ENCODE data around the gene HHATL.

The HHATL gene

GRCh38 chr3:42741796-42742195, 39.2 kb upstream of the HHATL start:
- H3K36me3 Mint-ChIP-seq (ENCODE audit: low read depth): no peaks in the 10 kb centered on the region
- peaks cover 6% of the 10 kb centered on the region for H3K4me1 Mint-ChIP-seq (ENCODE audit: low read depth)
- no peak overlapping the region for H3K4me3 Mint-ChIP-seq
- H3K27me3 Mint-ChIP-seq (ENCODE audit: low read depth): no peaks in the 10 kb centered on the region
- no peak for DNase-seq (ENCODE audit: low spot score)
- H3K27ac Mint-ChIP-seq: no peak overlapping the region
- no peaks in the 10 kb centered on the region for H3K9me3 Mint-ChIP-seq

GRCh38 chr3:42739401-42740158, 37.0 kb upstream of the HHATL start:
- no peaks in the 10 kb centered on the region for H3K27me3 Mint-ChIP-seq (ENCODE audit: low read depth)
- H3K4me3 Mint-ChIP-seq: no peak overlapping the region
- no peak for DNase-seq (ENCODE audit: low spot score)
- H3K27ac Mint-ChIP-seq: no peak overlapping the region
- H3K9me3 Mint-ChIP-seq: no peaks in the 10 kb centered on the region
- peaks cover 4% of the 10 kb centered on the region for H3K4me1 Mint-ChIP-seq (ENCODE audit: low read depth)
- H3K36me3 Mint-ChIP-seq (ENCODE audit: low read depth): no peaks in the 10 kb centered on the region

- no peak for DNase-seq (ENCODE audit: low spot score)
Measured at GRCh38 chr3:42736531-42736930, 33.9 kb upstream of the HHATL start.

GRCh38 chr3:42736081-42736480, 33.5 kb upstream of the HHATL start:
- Mint-ChIP-seq H3K27ac (no peak overlapping the region), H3K36me3 (ENCODE audit: low read depth) (no peaks in the 10 kb centered on the region), H3K4me3 (no peak overlapping the region), H3K9me3 (no peaks in the 10 kb centered on the region), H3K27me3 (ENCODE audit: low read depth) (no peaks in the 10 kb centered on the region), H3K4me1 (ENCODE audit: low read depth) (no peaks in the 10 kb centered on the region)
- no peak for DNase-seq (ENCODE audit: low spot score)

More at GRCh38 chr3:42736531-42736930, 33.9 kb upstream of the HHATL start:
- Mint-ChIP-seq H3K36me3 (ENCODE audit: low read depth) (no peaks in the 10 kb centered on the region), H3K27me3 (ENCODE audit: low read depth) (no peaks in the 10 kb centered on the region), H3K27ac (no peak overlapping the region), H3K9me3 (no peaks in the 10 kb centered on the region), H3K4me3 (no peak overlapping the region), H3K4me1 (ENCODE audit: low read depth) (no peaks in the 10 kb centered on the region)

GRCh38 chr3:42735615-42736014, 33.0 kb upstream of the HHATL start:
- Mint-ChIP-seq H3K27ac (no peak overlapping the region), H3K4me3 (no peak overlapping the region), H3K36me3 (ENCODE audit: low read depth) (no peaks in the 10 kb centered on the region), H3K27me3 (ENCODE audit: low read depth) (no peaks in the 10 kb centered on the region), H3K4me1 (ENCODE audit: low read depth) (no peaks in the 10 kb centered on the region), H3K9me3 (no peaks in the 10 kb centered on the region)
- no peak for DNase-seq (ENCODE audit: low spot score)

GRCh38 chr3:42735019-42735418, 32.4 kb upstream of the HHATL start:
- no peaks in the 10 kb centered on the region for H3K9me3 Mint-ChIP-seq
- no peaks in the 10 kb centered on the region for H3K27me3 Mint-ChIP-seq (ENCODE audit: low read depth)
- H3K36me3 Mint-ChIP-seq (ENCODE audit: low read depth): no peaks in the 10 kb centered on the region
- no peak for DNase-seq (ENCODE audit: low spot score)
- no peaks in the 10 kb centered on the region for H3K4me1 Mint-ChIP-seq (ENCODE audit: low read depth)
- H3K27ac Mint-ChIP-seq: no peak overlapping the region
- no peak overlapping the region for H3K4me3 Mint-ChIP-seq

GRCh38 chr3:42734263-42734860, 31.8 kb upstream of the HHATL start:
- no peaks in the 10 kb centered on the region for H3K4me1 Mint-ChIP-seq (ENCODE audit: low read depth)
- no peaks in the 10 kb centered on the region for H3K9me3 Mint-ChIP-seq
- no peaks in the 10 kb centered on the region for H3K36me3 Mint-ChIP-seq (ENCODE audit: low read depth)
- no peak overlapping the region for H3K27ac Mint-ChIP-seq
- no peaks in the 10 kb centered on the region for H3K27me3 Mint-ChIP-seq (ENCODE audit: low read depth)
- DNase-seq (ENCODE audit: low spot score): no peak
- H3K4me3 Mint-ChIP-seq: no peak overlapping the region

GRCh38 chr3:42733501-42734262, 31.1 kb upstream of the HHATL start:
- no peak for DNase-seq (ENCODE audit: low spot score)
- Mint-ChIP-seq H3K9me3 (no peaks in the 10 kb centered on the region), H3K27me3 (ENCODE audit: low read depth) (no peaks in the 10 kb centered on the region), H3K4me3 (no peak overlapping the region), H3K36me3 (ENCODE audit: low read depth) (no peaks in the 10 kb centered on the region), H3K4me1 (ENCODE audit: low read depth) (no peaks in the 10 kb centered on the region), H3K27ac (no peak overlapping the region)

GRCh38 chr3:42732829-42733459, 30.3 kb upstream of the HHATL start:
- Mint-ChIP-seq H3K27ac (no peak overlapping the region), H3K9me3 (no peaks in the 10 kb centered on the region), H3K4me1 (ENCODE audit: low read depth) (no peaks in the 10 kb centered on the region), H3K36me3 (ENCODE audit: low read depth) (no peaks in the 10 kb centered on the region), H3K27me3 (ENCODE audit: low read depth) (peaks cover 2% of the 10 kb centered on the region), H3K4me3 (no peak overlapping the region)
- no peak for DNase-seq (ENCODE audit: low spot score)

GRCh38 chr3:42732196-42732828, 29.7 kb upstream of the HHATL start:
- no peaks in the 10 kb centered on the region for H3K36me3 Mint-ChIP-seq (ENCODE audit: low read depth)
- no peaks in the 10 kb centered on the region for H3K4me1 Mint-ChIP-seq (ENCODE audit: low read depth)
- DNase-seq (ENCODE audit: low spot score): no peak
- no peak overlapping the region for H3K27ac Mint-ChIP-seq
- no peaks in the 10 kb centered on the region for H3K9me3 Mint-ChIP-seq
- H3K4me3 Mint-ChIP-seq: no peak overlapping the region
- H3K27me3 Mint-ChIP-seq (ENCODE audit: low read depth): peaks cover 6% of the 10 kb centered on the region

- no peak overlapping the region for H3K4me3 Mint-ChIP-seq
- no peaks in the 10 kb centered on the region for H3K36me3 Mint-ChIP-seq (ENCODE audit: low read depth)
- no peaks in the 10 kb centered on the region for H3K4me1 Mint-ChIP-seq (ENCODE audit: low read depth)
- no peak overlapping the region for H3K27ac Mint-ChIP-seq
- peaks cover 6% of the 10 kb centered on the region for H3K27me3 Mint-ChIP-seq (ENCODE audit: low read depth)
- H3K9me3 Mint-ChIP-seq: no peaks in the 10 kb centered on the region
- no peak for DNase-seq (ENCODE audit: low spot score)
Measured at GRCh38 chr3:42731476-42732195, 29.0 kb upstream of the HHATL start.

- no peak for DNase-seq (ENCODE audit: low spot score)
- H3K27ac Mint-ChIP-seq: no peak overlapping the region
- no peaks in the 10 kb centered on the region for H3K4me1 Mint-ChIP-seq (ENCODE audit: low read depth)
Measured at GRCh38 chr3:42730706-42731420, 28.3 kb upstream of the HHATL start.

GRCh38 chr3:42730294-42730693, 27.7 kb upstream of the HHATL start:
- H3K4me1 Mint-ChIP-seq (ENCODE audit: low read depth): no peaks in the 10 kb centered on the region
- H3K4me3 Mint-ChIP-seq: no peak overlapping the region
- H3K27me3 Mint-ChIP-seq (ENCODE audit: low read depth): peaks cover 15% of the 10 kb centered on the region
- DNase-seq (ENCODE audit: low spot score): no peak
- no peaks in the 10 kb centered on the region for H3K36me3 Mint-ChIP-seq (ENCODE audit: low read depth)
- no peak overlapping the region for H3K27ac Mint-ChIP-seq
- H3K9me3 Mint-ChIP-seq: no peaks in the 10 kb centered on the region

More at GRCh38 chr3:42730706-42731420, 28.3 kb upstream of the HHATL start:
- Mint-ChIP-seq H3K9me3 (no peaks in the 10 kb centered on the region), H3K4me3 (no peak overlapping the region), H3K36me3 (ENCODE audit: low read depth) (no peaks in the 10 kb centered on the region), H3K27me3 (ENCODE audit: low read depth) (peaks cover 10% of the 10 kb centered on the region)

Data from T-helper 2 cell treated with Interferon-gamma antibody and Interleukin-4, amounts not matched to agents 5 μg/mL and 100 μg/mL, for 36 hours (primary cell).